ENCODE measurements around the gene TSPAN6. TPM values are rescaled to one million over a fixed set of nuclear protein-coding genes. Genes with fewer than 3 reads are reported as not detected.

Gene TSPAN6
- total and polyA plus RNA-seq, 10 of the 15 experiments (the other 5 are each of a cell fraction or from before 2014, with no cell fraction given): 0.04 to 0.23 (median 0.08) TPM; not detected in 5

DNA sequence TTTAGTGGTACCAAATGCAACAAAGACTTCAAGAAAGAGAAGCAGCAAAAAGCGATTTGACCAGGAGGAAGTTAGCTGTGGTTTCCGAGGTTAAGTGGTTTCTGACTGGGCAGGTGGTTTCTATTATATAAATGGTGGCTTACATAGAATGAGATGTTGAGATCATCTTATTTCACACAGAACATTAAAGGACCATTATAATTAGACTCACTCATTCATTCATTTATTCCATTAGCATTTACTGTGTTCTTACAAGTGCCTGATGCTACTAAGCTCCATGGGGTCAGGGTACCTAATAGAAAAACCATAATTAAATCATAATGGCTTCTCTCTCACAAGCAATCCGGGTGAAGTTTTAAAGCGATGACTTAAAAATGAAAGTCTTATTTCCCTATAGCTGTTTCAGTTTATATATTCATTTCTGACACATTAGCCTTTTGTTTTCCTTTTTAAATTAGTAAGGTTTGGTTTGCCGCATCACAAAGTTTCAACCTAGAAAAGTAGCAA, 10.6 kb downstream of the TSPAN6 start (continued):
- TF ChIP-seq, protein P1, sequence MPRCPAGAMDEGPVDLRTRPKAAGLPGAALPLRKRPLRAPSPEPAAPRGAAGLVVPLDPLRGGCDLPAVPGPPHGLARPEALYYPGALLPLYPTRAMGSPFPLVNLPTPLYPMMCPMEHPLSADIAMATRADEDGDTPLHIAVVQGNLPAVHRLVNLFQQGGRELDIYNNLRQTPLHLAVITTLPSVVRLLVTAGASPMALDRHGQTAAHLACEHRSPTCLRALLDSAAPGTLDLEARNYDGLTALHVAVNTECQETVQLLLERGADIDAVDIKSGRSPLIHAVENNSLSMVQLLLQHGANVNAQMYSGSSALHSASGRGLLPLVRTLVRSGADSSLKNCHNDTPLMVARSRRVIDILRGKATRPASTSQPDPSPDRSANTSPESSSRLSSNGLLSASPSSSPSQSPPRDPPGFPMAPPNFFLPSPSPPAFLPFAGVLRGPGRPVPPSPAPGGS (IDR thresholded peaks at IDR 0.05; ENCODE audit: borderline replicate concordance, insufficient read depth, low read depth, low read length, poor library complexity, severe bottlenecking): peak; percentile 41
- TF ChIP-seq, protein P2, sequence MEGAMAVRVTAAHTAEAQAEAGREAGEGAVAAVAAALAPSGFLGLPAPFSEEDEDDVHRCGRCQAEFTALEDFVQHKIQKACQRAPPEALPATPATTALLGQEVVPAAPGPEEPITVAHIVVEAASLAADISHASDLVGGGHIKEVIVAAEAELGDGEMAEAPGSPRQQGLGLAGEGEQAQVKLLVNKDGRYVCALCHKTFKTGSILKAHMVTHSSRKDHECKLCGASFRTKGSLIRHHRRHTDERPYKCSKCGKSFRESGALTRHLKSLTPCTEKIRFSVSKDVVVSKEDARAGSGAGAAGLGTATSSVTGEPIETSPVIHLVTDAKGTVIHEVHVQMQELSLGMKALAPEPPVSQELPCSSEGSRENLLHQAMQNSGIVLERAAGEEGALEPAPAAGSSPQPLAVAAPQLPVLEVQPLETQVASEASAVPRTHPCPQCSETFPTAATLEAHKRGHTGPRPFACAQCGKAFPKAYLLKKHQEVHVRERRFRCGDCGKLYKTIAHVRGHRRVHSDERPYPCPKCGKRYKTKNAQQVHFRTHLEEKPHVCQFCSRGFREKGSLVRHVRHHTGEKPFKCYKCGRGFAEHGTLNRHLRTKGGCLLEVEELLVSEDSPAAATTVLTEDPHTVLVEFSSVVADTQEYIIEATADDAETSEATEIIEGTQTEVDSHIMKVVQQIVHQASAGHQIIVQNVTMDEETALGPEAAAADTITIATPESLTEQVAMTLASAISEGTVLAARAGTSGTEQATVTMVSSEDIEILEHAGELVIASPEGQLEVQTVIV (IDR thresholded peaks at IDR 0.05; ENCODE audit: borderline replicate concordance, partially characterized antibody): no peak
- TF ChIP-seq, protein P3, sequence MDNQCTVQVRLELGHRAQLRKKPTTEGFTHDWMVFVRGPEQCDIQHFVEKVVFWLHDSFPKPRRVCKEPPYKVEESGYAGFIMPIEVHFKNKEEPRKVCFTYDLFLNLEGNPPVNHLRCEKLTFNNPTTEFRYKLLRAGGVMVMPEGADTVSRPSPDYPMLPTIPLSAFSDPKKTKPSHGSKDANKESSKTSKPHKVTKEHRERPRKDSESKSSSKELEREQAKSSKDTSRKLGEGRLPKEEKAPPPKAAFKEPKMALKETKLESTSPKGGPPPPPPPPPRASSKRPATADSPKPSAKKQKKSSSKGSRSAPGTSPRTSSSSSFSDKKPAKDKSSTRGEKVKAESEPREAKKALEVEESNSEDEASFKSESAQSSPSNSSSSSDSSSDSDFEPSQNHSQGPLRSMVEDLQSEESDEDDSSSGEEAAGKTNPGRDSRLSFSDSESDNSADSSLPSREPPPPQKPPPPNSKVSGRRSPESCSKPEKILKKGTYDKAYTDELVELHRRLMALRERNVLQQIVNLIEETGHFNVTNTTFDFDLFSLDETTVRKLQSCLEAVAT (IDR thresholded peaks at IDR 0.05): peak; percentile 86
- TF ChIP-seq WRNIP1 (IDR thresholded peaks at IDR 0.05; ENCODE audit: borderline replicate concordance, low read depth, low read length): no peak
- TF ChIP-seq RAD21 (IDR thresholded peaks at IDR 0.05; ENCODE audit: insufficient read depth, low read depth, low read length): no peak
- TF ChIP-seq, protein P4, sequence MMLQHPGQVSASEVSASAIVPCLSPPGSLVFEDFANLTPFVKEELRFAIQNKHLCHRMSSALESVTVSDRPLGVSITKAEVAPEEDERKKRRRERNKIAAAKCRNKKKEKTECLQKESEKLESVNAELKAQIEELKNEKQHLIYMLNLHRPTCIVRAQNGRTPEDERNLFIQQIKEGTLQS (IDR thresholded peaks at IDR 0.05; ENCODE audit: borderline replicate concordance, extremely low read depth, low read depth, low read length): no peak
- no peak for TF ChIP-seq SMAD5 (IDR thresholded peaks at IDR 0.05; ENCODE audit: low read depth)
- TF ChIP-seq, protein P5, sequence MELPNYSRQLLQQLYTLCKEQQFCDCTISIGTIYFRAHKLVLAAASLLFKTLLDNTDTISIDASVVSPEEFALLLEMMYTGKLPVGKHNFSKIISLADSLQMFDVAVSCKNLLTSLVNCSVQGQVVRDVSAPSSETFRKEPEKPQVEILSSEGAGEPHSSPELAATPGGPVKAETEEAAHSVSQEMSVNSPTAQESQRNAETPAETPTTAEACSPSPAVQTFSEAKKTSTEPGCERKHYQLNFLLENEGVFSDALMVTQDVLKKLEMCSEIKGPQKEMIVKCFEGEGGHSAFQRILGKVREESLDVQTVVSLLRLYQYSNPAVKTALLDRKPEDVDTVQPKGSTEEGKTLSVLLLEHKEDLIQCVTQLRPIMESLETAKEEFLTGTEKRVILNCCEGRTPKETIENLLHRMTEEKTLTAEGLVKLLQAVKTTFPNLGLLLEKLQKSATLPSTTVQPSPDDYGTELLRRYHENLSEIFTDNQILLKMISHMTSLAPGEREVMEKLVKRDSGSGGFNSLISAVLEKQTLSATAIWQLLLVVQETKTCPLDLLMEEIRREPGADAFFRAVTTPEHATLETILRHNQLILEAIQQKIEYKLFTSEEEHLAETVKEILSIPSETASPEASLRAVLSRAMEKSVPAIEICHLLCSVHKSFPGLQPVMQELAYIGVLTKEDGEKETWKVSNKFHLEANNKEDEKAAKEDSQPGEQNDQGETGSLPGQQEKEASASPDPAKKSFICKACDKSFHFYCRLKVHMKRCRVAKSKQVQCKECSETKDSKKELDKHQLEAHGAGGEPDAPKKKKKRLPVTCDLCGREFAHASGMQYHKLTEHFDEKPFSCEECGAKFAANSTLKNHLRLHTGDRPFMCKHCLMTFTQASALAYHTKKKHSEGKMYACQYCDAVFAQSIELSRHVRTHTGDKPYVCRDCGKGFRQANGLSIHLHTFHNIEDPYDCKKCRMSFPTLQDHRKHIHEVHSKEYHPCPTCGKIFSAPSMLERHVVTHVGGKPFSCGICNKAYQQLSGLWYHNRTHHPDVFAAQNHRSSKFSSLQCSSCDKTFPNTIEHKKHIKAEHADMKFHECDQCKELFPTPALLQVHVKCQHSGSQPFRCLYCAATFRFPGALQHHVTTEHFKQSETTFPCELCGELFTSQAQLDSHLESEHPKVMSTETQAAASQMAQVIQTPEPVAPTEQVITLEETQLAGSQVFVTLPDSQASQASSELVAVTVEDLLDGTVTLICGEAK (IDR thresholded peaks at IDR 0.05; ENCODE audit: borderline replicate concordance): no peak
- TF ChIP-seq BMI1 (IDR thresholded peaks at IDR 0.05; ENCODE audit: borderline replicate concordance): 0 out of 2 replicates have a peak, but pooled peaks have one; percentile 24
- TF ChIP-seq, protein P6, sequence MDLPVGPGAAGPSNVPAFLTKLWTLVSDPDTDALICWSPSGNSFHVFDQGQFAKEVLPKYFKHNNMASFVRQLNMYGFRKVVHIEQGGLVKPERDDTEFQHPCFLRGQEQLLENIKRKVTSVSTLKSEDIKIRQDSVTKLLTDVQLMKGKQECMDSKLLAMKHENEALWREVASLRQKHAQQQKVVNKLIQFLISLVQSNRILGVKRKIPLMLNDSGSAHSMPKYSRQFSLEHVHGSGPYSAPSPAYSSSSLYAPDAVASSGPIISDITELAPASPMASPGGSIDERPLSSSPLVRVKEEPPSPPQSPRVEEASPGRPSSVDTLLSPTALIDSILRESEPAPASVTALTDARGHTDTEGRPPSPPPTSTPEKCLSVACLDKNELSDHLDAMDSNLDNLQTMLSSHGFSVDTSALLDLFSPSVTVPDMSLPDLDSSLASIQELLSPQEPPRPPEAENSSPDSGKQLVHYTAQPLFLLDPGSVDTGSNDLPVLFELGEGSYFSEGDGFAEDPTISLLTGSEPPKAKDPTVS (IDR thresholded peaks at IDR 0.05; ENCODE audit: low read depth, low read length): no peak
- no peak for TF ChIP-seq RBBP5 (conservative IDR thresholded peaks at IDR 0.05)
- TF ChIP-seq POLR2A (IDR thresholded peaks at IDR 0.05; ENCODE audit: low read depth, low read length): no peak
- TF ChIP-seq, protein P7, sequence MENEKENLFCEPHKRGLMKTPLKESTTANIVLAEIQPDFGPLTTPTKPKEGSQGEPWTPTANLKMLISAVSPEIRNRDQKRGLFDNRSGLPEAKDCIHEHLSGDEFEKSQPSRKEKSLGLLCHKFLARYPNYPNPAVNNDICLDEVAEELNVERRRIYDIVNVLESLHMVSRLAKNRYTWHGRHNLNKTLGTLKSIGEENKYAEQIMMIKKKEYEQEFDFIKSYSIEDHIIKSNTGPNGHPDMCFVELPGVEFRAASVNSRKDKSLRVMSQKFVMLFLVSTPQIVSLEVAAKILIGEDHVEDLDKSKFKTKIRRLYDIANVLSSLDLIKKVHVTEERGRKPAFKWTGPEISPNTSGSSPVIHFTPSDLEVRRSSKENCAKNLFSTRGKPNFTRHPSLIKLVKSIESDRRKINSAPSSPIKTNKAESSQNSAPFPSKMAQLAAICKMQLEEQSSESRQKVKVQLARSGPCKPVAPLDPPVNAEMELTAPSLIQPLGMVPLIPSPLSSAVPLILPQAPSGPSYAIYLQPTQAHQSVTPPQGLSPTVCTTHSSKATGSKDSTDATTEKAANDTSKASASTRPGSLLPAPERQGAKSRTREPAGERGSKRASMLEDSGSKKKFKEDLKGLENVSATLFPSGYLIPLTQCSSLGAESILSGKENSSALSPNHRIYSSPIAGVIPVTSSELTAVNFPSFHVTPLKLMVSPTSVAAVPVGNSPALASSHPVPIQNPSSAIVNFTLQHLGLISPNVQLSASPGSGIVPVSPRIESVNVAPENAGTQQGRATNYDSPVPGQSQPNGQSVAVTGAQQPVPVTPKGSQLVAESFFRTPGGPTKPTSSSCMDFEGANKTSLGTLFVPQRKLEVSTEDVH (IDR thresholded peaks at IDR 0.05; ENCODE audit: low read depth, partially characterized antibody): no peak
- TF ChIP-seq ZNF622 (IDR thresholded peaks at IDR 0.05): no peak
- no peak for TF ChIP-seq NBN (IDR thresholded peaks at IDR 0.05)
